ENCODE data around the gene ODAD2. TPM values are rescaled to one million over a fixed set of nuclear protein-coding genes. Genes with fewer than 3 reads are reported as not detected.

The ODAD2 gene
- total RNA-seq, 1 donor: 0.18 TPM

- no peak for DNase-seq (ENCODE audit: low read depth)
- TF ChIP-seq CTCF (IDR thresholded peaks at IDR 0.05; ENCODE audit: insufficient read depth, low read length): no peak
- H3K4me3 ChIP-seq (ENCODE audit: low read depth, low read length): no peak overlapping the region
Measured at GRCh38 chr10:27826369-27826768, 172.5 kb downstream of the ODAD2 start.

GRCh38 chr10:27822301-27822700 lies 176.6 kb downstream of the ODAD2 start:
- peak; percentile 6 for DNase-seq (ENCODE audit: low read depth)
- TF ChIP-seq CTCF (IDR thresholded peaks at IDR 0.05; ENCODE audit: insufficient read depth, low read length): no peak
- no peak overlapping the region for H3K4me3 ChIP-seq (ENCODE audit: low read depth, low read length)

GRCh38 chr10:27820637-27821036 lies 178.2 kb downstream of the ODAD2 start:
- TF ChIP-seq CTCF (IDR thresholded peaks at IDR 0.05; ENCODE audit: insufficient read depth, low read length): no peak
- DNase-seq (ENCODE audit: low read depth): no peak
- H3K4me3 ChIP-seq (ENCODE audit: low read depth, low read length): no peak overlapping the region

GRCh38 chr10:27819781-27820531 lies 178.9 kb downstream of the ODAD2 start:
- no peak overlapping the region for H3K4me3 ChIP-seq (ENCODE audit: low read depth, low read length)
- peak; percentile 31 for DNase-seq (ENCODE audit: low read depth)
- no peak for TF ChIP-seq CTCF (IDR thresholded peaks at IDR 0.05; ENCODE audit: insufficient read depth, low read length)

- DNase-seq (ENCODE audit: low read depth): no peak
- no peak overlapping the region for H3K4me3 ChIP-seq (ENCODE audit: low read depth, low read length)
- TF ChIP-seq CTCF (IDR thresholded peaks at IDR 0.05; ENCODE audit: insufficient read depth, low read length): no peak
Measured at GRCh38 chr10:27816320-27816719, 182.6 kb downstream of the ODAD2 start.

- no peak for DNase-seq (ENCODE audit: low read depth)
- H3K4me3 ChIP-seq (ENCODE audit: low read depth, low read length): no peak overlapping the region
- no peak for TF ChIP-seq CTCF (IDR thresholded peaks at IDR 0.05; ENCODE audit: insufficient read depth, low read length)
Measured at GRCh38 chr10:27815846-27816245, 183.0 kb downstream of the ODAD2 start.

GRCh38 chr10:27815261-27815660 lies 183.6 kb downstream of the ODAD2 start:
- no peak overlapping the region for H3K4me3 ChIP-seq (ENCODE audit: low read depth, low read length)
- no peak for DNase-seq (ENCODE audit: low read depth)
- TF ChIP-seq CTCF (IDR thresholded peaks at IDR 0.05; ENCODE audit: insufficient read depth, low read length): no peak
